Transverse colon (tissue), 4 donors: Measurements from ENCODE around the gene RABGEF1. TPM values are rescaled to one million over a fixed set of nuclear protein-coding genes. Genes with fewer than 3 reads are reported as not detected.
"Not testable (repeated sequence)": the region's sequence is repeated elsewhere in the genome, so short reads cannot be mapped to it uniquely, and the experiment has no call there.

ENCODE experiments used
- DNase-seq: peaks from one replicate; pipeline ENCODE4 v3.0.0-alpha.2; 2019
- H3K27ac ChIP-seq, 4 donors: fragments of 200-600 bp; sonication (generic); 2 replicates each; pipeline ENCODE4 v1.5.1; 2016 to 2018; ENCODE audit warnings: inconsistent platforms in 4 of 4
- H3K27me3 ChIP-seq: fragments of 200-600 bp; sonication (generic); 2 replicates; pipeline ENCODE4 v1.5.1; 2017; ENCODE audit warnings: inconsistent platforms
- H3K36me3 ChIP-seq, 4 donors: fragments of 200-600 bp; sonication (generic); 2 replicates each; pipeline ENCODE4 v1.5.1; 2017 to 2019; ENCODE audit warnings: inconsistent platforms in 4 of 4
- H3K4me1 ChIP-seq, 4 donors: fragments of 200-600 bp; sonication (generic); 2 replicates each; pipeline ENCODE4 v1.5.1; 2017 to 2020; ENCODE audit warnings: inconsistent platforms in 4 of 4
- H3K4me3 ChIP-seq, 4 donors: fragments of 200-600 bp; sonication (generic); 1 replicate in 1 of 4; 2 replicates in 3 of 4; pipeline versions ENCODE4 v1.5.1 to v1.6.1; 2017 to 2019; ENCODE audit warnings: inconsistent platforms in 4 of 4
- H3K9me3 ChIP-seq, 2 donors: fragments of 200-600 bp; sonication (generic); 2 replicates each; pipeline ENCODE4 v1.5.1; 2017 to 2019; ENCODE audit warnings: inconsistent platforms in 2 of 2
- EP300 ChIP-seq: sonication (generic); formaldehyde crosslinking; IDR thresholded peaks from one replicate; pipeline ENCODE4 v1.6.1; 2017; ENCODE audit warnings: antibody characterized with exemption, low read depth
- POLR2A ChIP-seq: fragments of 450-650 bp; IDR thresholded peaks from one replicate; pipeline ENCODE4 v1.6.1; 2016; ENCODE audit warnings: antibody characterized with exemption, mild to moderate bottlenecking, moderate library complexity
- POLR2AphosphoS5 ChIP-seq, 3 donors: sonication (generic); formaldehyde crosslinking; IDR thresholded peaks; one replicate each; pipeline ENCODE4 v1.6.1; 2016; ENCODE audit warnings: antibody characterized with exemption in 3 of 3
- WGBS, 2 donors: methylation state at CpG; one replicate each; pipeline ENCODE4 v1.1.5; 2018; ENCODE audit warnings: low coverage in 1 of 2; 5-methylcytosine and 5-hydroxymethylcytosine counted together
- in situ Hi-C, 4 donors: fragments of 200-750 bp; cut with MboI; loops; one replicate each; pipeline versions ENCODE4 v1.15.0 to v1.15.1; 2017; ENCODE audit warnings: low sequenced_read_pairs in 3 of 4, low pct_ligation_motif_present in 1 of 4, low pct_unique_long_range_greater_than_20kb in 1 of 4
- intact Hi-C: fragments of 100-400 bp; cut with DNase I; formaldehyde crosslinking; loops from one replicate; pipeline ENCODE4 v1.15.1; 2023; ENCODE audit warnings: low total_unique reads
- total RNA-seq, 4 donors: library from RNA; depleted of rRNA; stranded (reverse); fragments of >200 nt; gene quantifications; one replicate each; pipeline ENCODE4 v1.1.0, GENCODE V29; 2016
- TF ChIP-seq, protein P1 (sequence below), 5 experiments: fragments of 200-600 bp in 3 of 5; fragments of 450-650 bp in 2 of 5; sonication (generic) in 3 of 5; IDR thresholded peaks; 1 replicate in 2 of 5; 2 replicates in 3 of 5; pipeline ENCODE4 v1.5.1; 2016 to 2017; ENCODE audit warnings: antibody characterized with exemption in 5 of 5, inconsistent platforms in 3 of 5, mild to moderate bottlenecking in 2 of 5, moderate library complexity in 1 of 5

The RABGEF1 gene
- total RNA-seq, 4 donors from 2014 or later: 12.7 to 32.9 (median 30.4) TPM

DNA sequence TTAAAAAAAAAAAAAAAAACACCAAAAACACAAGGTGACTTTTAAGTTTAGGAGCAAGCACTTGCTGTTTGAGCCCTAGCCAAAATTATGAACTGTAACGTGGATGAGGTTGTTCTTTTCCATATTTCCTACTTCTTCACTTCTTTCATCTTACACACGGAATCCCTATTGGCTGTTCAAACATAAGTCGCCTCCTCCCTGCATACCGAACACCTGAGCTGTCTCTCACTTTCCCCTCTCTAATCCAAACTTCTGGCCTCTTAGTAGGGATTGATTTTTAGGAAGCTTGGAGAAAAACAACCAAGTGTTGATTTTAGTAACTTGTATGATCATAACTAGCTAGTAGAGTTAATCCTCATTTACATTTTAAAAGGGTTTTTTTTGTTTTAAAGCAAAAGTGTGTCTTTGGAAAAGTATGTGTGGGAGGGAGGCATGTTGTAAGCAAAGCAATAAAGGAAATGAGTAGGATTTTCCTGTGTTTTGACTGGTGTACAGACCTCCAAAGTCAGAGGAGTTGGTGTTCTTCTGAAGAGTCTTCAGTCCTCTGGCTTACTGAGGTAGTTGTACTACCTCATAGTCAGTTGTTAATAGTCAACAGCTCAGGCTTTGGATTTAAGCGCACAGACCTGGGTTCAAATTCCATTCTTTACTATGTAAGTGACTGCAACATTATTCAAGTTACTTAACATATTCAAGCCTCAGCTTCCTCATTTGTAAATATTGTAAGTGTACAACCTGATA, 39.3 kb downstream of the RABGEF1 start:
- Histone ChIP-seq H3K27me3 (no peaks in the 10 kb centered on the region), H3K4me1 (no peaks in the 10 kb centered on the region), H3K27ac (no peak overlapping the region), H3K9me3 (no peaks in the 10 kb centered on the region), H3K36me3 (peaks cover 0 to 25% (median 8%) of the 10 kb centered on the region in 4 donors), H3K4me3 (no peak overlapping the region)
- TF ChIP-seq POLR2AphosphoS5 (IDR thresholded peaks at IDR 0.05): no peak
- no peak for TF ChIP-seq EP300
- TF ChIP-seq POLR2A: no peak
- no peak for DNase-seq
- 85 to 89% methylated on average over 5 of the region's 5 CpGs for WGBS, 2 donors
- in situ Hi-C loops: no loop called here
- intact Hi-C loops: no loop called here

DNA sequence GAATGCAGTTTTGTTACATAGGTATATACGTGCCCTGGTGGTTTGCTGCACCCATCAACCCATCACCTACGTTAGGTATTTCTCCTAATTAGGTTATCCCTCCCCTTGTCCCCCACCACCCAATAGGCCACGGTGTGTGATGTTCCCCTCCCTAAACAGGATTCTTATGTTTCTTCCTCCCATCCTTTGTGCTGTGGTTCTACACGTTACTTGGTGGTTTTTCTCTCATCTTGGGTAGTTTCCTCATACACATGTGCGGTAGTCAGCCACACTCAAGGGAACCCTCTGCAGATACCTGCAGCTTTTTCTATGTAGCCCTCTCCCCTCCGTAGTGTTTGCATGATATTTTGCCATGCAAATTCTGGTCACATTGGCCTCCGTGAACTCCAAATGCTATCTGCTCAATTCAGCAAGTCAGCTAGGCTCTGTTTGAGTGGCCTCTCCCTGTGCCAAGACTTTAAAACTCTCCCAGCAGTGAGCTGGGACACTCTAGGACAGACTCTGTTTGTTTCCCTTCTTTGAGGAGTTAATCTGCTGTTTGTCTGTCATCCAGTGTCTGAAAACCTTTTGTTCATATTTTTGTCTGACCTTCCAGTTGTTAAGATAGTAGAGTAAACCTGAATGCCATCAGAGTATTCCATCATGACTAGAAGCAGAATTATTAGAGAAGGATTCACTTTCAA, 41.0 kb downstream of the RABGEF1 start:
- Histone ChIP-seq H3K27ac (no peak overlapping the region), H3K4me1 (no peaks in the 10 kb centered on the region), H3K36me3 (peaks cover 0 to 32% (median 3%) of the 10 kb centered on the region in 4 donors), H3K9me3 (no peaks in the 10 kb centered on the region), H3K27me3 (no peaks in the 10 kb centered on the region), H3K4me3 (no peak overlapping the region)
- in situ Hi-C loops: no loop called here
- TF ChIP-seq POLR2A: no peak
- TF ChIP-seq, protein P1, sequence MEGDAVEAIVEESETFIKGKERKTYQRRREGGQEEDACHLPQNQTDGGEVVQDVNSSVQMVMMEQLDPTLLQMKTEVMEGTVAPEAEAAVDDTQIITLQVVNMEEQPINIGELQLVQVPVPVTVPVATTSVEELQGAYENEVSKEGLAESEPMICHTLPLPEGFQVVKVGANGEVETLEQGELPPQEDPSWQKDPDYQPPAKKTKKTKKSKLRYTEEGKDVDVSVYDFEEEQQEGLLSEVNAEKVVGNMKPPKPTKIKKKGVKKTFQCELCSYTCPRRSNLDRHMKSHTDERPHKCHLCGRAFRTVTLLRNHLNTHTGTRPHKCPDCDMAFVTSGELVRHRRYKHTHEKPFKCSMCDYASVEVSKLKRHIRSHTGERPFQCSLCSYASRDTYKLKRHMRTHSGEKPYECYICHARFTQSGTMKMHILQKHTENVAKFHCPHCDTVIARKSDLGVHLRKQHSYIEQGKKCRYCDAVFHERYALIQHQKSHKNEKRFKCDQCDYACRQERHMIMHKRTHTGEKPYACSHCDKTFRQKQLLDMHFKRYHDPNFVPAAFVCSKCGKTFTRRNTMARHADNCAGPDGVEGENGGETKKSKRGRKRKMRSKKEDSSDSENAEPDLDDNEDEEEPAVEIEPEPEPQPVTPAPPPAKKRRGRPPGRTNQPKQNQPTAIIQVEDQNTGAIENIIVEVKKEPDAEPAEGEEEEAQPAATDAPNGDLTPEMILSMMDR (IDR thresholded peaks at IDR 0.05): no peak
- TF ChIP-seq POLR2AphosphoS5 (IDR thresholded peaks at IDR 0.05): no peak
- TF ChIP-seq EP300: no peak
- intact Hi-C loops: no loop called here
- 79 to 86% methylated on average over 6 to 7 of the region's 7 CpGs for WGBS, 2 donors
- no peak for DNase-seq

DNA sequence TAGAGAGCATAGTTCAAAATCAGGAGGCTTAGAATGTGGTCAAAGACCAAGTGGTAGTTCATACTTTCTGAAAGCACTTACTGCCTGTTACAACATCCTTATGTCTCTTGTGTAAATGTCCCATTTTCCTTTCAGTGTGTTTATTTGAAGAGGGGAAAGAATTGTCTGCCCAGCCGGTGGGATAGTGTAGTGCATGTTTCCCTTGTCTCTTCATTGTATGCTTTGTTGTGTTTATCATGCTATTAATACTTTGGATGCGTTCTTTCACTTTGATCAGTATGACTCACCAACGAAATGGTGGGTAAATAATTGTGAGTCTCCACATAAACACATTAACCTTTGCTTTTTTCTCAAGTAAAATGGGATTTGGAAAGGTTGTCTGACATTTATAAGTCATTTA, 42.3 kb downstream of the RABGEF1 start:
- intact Hi-C loops, H3K27me3 ChIP-seq, in situ Hi-C loops, H3K27ac ChIP-seq, DNase-seq, H3K4me1 ChIP-seq, H3K4me3 ChIP-seq, H3K9me3 ChIP-seq: not testable (repeated sequence)
- WGBS, 2 donors: 62 to 75% methylated on average over 3 of the region's 3 CpGs
- H3K36me3 ChIP-seq: peaks cover 0 to 36% (median 4%) of the 10 kb centered on the region in 4 donors

DNA sequence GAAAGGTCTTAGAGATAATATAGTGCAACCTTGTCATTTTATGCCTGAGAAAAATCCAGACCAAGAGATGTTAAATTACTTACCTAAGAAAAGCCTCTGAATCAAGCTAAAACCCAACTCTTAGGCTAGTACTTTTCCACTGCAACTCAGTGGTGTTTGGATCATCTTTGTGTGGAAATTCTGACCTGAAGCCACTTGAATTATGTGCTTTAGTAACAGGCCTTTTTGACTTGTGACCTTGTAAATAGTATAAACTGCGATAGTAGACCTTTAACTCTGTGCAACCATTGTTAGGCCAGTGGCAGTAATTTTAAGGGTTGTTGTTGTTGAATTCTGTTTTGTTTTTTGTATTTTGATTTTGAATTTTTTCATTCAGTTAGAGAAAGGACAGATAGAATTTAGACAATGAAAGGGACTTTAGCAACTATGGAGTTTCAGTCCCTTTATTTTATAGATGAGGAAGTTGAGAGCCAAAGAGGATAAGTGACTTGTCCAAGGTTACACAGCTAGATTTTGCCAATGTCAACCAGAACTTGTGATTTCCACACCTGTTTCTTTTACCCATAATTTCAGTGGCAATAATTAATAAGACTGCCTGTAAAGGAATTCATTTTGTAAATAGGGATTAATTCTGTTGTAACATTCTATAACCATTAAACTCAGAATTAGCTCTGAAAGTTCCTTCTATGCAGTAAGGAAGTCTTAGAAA, 43.5 kb downstream of the RABGEF1 start:
- WGBS, 2 donors: 85 to 100% methylated on average over 1 of the region's 1 CpG
- H3K27ac ChIP-seq, in situ Hi-C loops: not testable (repeated sequence)

DNA sequence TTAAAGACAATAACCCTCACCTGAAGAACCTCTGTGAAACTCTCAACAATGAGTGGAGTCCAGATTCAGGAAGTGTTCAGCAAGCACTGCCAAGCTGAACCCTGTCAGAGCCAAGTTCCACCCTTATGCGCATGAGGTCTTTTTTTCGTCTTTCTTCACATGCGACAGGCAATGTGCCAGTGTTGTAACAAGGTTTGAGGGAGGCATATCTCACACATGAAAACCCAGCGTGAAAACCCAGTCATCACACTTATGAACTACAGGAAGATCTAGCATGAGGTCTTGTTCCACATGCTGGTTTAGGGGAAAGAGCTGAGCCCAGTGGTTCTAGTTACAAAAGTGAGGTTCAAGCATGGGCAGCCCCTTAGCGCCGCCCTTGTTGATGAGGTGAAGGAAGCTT, 49.7 kb downstream of the RABGEF1 start:
- TF ChIP-seq EP300 (no peak), POLR2A (no peak), POLR2AphosphoS5 (IDR thresholded peaks at IDR 0.05) (no peak)
- TF ChIP-seq, protein P1 (IDR thresholded peaks at IDR 0.05): no peak
- no peaks in the 10 kb centered on the region for H3K9me3 ChIP-seq
- no peaks in the 10 kb centered on the region for H3K4me1 ChIP-seq
- no peak overlapping the region for H3K27ac ChIP-seq
- 96% methylated on average over 6 of the region's 6 CpGs; no CpG with 5 or more reads in 1 of the 2 donors for WGBS, 2 donors
- H3K4me3 ChIP-seq: no peak overlapping the region
- peaks cover 0 to 54% (median 4%) of the 10 kb centered on the region in 4 donors for H3K36me3 ChIP-seq
- no peaks in the 10 kb centered on the region for H3K27me3 ChIP-seq
- in situ Hi-C loops: no loop called here
- DNase-seq: no peak
- intact Hi-C loops: no loop called here

More for the DNA sequence above, 43.5 kb downstream of the RABGEF1 start:
- H3K4me1 ChIP-seq, H3K4me3 ChIP-seq, H3K9me3 ChIP-seq, DNase-seq, H3K27me3 ChIP-seq, intact Hi-C loops: not testable (repeated sequence)
- peaks cover 0 to 48% (median 4%) of the 10 kb centered on the region in 4 donors for H3K36me3 ChIP-seq
